GM23338 (cell line): ENCODE results near the gene KEL. TPM values are rescaled to one million over a fixed set of nuclear protein-coding genes. Genes with fewer than 3 reads are reported as not detected.

ENCODE experiments used
- ATAC-seq: fragments of 200-7000 bp; cut with Tn5 transposase; 3 replicates; pipeline ENCODE4 v1.9.1; 2020
- DNase-seq: peaks from one replicate; pipeline ENCODE4 v3.0.0-alpha.2; 2015; ENCODE audit warnings: low spot score
- H2AFZ ChIP-seq: fragments of 200-600 bp; sonication (generic); 2 replicates; pipeline ENCODE4 v1.8.0; 2016; ENCODE audit warnings: antibody characterized with exemption, mild to moderate bottlenecking, moderate library complexity
- H3F3A ChIP-seq: fragments of 200-600 bp; sonication (generic); replicated peaks from 2 replicates; pipeline ENCODE4 v1.8.0; 2017; ENCODE audit warnings: antibody characterized with exemption, mixed run types, low read depth
- H3K27ac ChIP-seq: fragments of 200-600 bp; sonication (generic); 2 replicates; pipeline ENCODE4 v1.6.1; 2016; ENCODE audit warnings: low read depth
- H3K27me3 ChIP-seq: fragments of 200-600 bp; sonication (generic); 2 replicates; pipeline ENCODE4 v1.8.0; 2016; ENCODE audit warnings: mild to moderate bottlenecking, mixed run types, moderate library complexity; ENCODE audit not compliant: insufficient read depth
- H3K36me3 ChIP-seq: fragments of 200-600 bp; sonication (generic); 2 replicates; pipeline ENCODE4 v1.8.0; 2016; ENCODE audit warnings: mild to moderate bottlenecking; ENCODE audit not compliant: insufficient read depth
- H3K4me1 ChIP-seq: fragments of 200-600 bp; sonication (generic); 2 replicates; pipeline ENCODE4 v1.8.0; 2016; ENCODE audit warnings: mild to moderate bottlenecking, moderate library complexity; ENCODE audit not compliant: insufficient read depth
- H3K4me2 ChIP-seq: fragments of 200-600 bp; sonication (generic); 2 replicates; pipeline ENCODE4 v1.7.1; 2017; ENCODE audit warnings: mixed run types
- H3K4me3 ChIP-seq: fragments of 200-600 bp; sonication (generic); 2 replicates; pipeline ENCODE4 v1.6.1; 2016; ENCODE audit warnings: mixed run types
- H3K79me2 ChIP-seq: fragments of 200-600 bp; sonication (generic); replicated peaks from 2 replicates; pipeline ENCODE4 v1.8.0; 2017; ENCODE audit warnings: mild to moderate bottlenecking; ENCODE audit not compliant: insufficient read depth
- H3K9me2 ChIP-seq: fragments of 200-600 bp; sonication (generic); 2 replicates; pipeline ENCODE4 v1.8.0; 2017; ENCODE audit not compliant: insufficient read depth
- H4K20me1 ChIP-seq: fragments of 200-600 bp; sonication (generic); replicated peaks from 2 replicates; pipeline ENCODE4 v1.8.0; 2017; ENCODE audit warnings: mild to moderate bottlenecking; ENCODE audit not compliant: insufficient read depth
- H3K27ac Mint-ChIP-seq: 2 replicates; pipeline ENCODE4 v1.8.0; 2020; ENCODE audit warnings: inconsistent platforms, mild to moderate bottlenecking, moderate library complexity, mixed read lengths
- H3K27me3 Mint-ChIP-seq: 3 replicates; pipeline ENCODE4 v1.8.0; 2022; ENCODE audit warnings: low read depth, mild to moderate bottlenecking, moderate library complexity, mixed read lengths, inconsistent platforms; ENCODE audit not compliant: insufficient read depth, poor library complexity
- H3K36me3 Mint-ChIP-seq: 3 replicates; pipeline ENCODE4 v1.8.0; 2021; ENCODE audit warnings: low read depth, mild to moderate bottlenecking, inconsistent platforms, moderate library complexity, mixed read lengths
- H3K4me1 Mint-ChIP-seq: 3 replicates; pipeline ENCODE4 v1.8.0; 2020; ENCODE audit warnings: mild to moderate bottlenecking, inconsistent platforms, mixed read lengths
- H3K4me3 Mint-ChIP-seq: 3 replicates; pipeline ENCODE4 v1.8.0; 2021; ENCODE audit warnings: moderate library complexity, mild to moderate bottlenecking, inconsistent platforms, mixed read lengths
- H3K9me3 Mint-ChIP-seq: 3 replicates; pipeline ENCODE4 v1.8.0; 2020; ENCODE audit warnings: moderate library complexity, mild to moderate bottlenecking, inconsistent platforms, mixed read lengths
- EZH2 ChIP-seq: fragments of 200-600 bp; sonication (generic); IDR thresholded peaks from one replicate; pipeline ENCODE4 v1.8.0; 2017; ENCODE audit warnings: antibody characterized with exemption, mild to moderate bottlenecking, low read depth; ENCODE audit not compliant: unreplicated experiment
- NANOG ChIP-seq: IDR thresholded peaks from 2 replicates; pipeline ENCODE4 v1.6.1; 2016; ENCODE audit warnings: antibody characterized with exemption, borderline replicate concordance
- POLR2AphosphoS5 ChIP-seq: IDR thresholded peaks from 2 replicates; pipeline ENCODE4 v1.6.1; 2016; ENCODE audit warnings: antibody characterized with exemption, low read depth
- STAT1 ChIP-seq: IDR thresholded peaks from one replicate; pipeline ENCODE4 v1.6.1; 2016; ENCODE audit warnings: antibody characterized with exemption; ENCODE audit not compliant: unreplicated experiment
- ZNF114 ChIP-seq: fragments of 250-450 bp; sonication (Bioruptor Pico); IDR thresholded peaks from 2 replicates; pipeline ENCODE4 v1.5.0; 2020; ENCODE audit warnings: mild to moderate bottlenecking, moderate library complexity
- polyA plus RNA-seq: library from polyadenylated mRNA; unstranded; fragments of >200 nt; fragmentation: Nextera tagmentation; extraction: Ambion mirVana; gene quantifications from 2 replicates; pipeline ENCODE4 v1.2.1, GENCODE V29; 2016
- total RNA-seq: library from RNA; depleted of rRNA; stranded (reverse); fragments of >200 nt; shearing (Covaris generic); gene quantifications from 2 replicates; pipeline ENCODE4 v1.2.3, GENCODE V29; 2014
- TF ChIP-seq, protein P1 (sequence below), 2 experiments: fragments of 200-600 bp in 1 of 2; sonication (generic) in 1 of 2; conservative IDR thresholded peaks; 2 replicates each; pipeline versions ENCODE4 v1.5.1 to v1.6.1; 2016 to 2017; ENCODE audit warnings: antibody characterized with exemption in 2 of 2, low read depth in 2 of 2, mild to moderate bottlenecking in 2 of 2, moderate library complexity in 1 of 2
- TF ChIP-seq, protein P2 (sequence below): fragments of 250-450 bp; sonication (Bioruptor Pico); IDR thresholded peaks from 2 replicates; pipeline ENCODE4 v1.5.0; 2020; ENCODE audit warnings: mild to moderate bottlenecking, moderate library complexity
- TF ChIP-seq, protein P3 (sequence below): IDR thresholded peaks from one replicate; pipeline ENCODE4 v1.6.1; 2018; ENCODE audit warnings: antibody characterized with exemption; ENCODE audit not compliant: unreplicated experiment

KEL gene
- total and polyA plus RNA-seq, 2 experiments from 2014 or later, result 1.2 to 3.6 TPM

DNA sequence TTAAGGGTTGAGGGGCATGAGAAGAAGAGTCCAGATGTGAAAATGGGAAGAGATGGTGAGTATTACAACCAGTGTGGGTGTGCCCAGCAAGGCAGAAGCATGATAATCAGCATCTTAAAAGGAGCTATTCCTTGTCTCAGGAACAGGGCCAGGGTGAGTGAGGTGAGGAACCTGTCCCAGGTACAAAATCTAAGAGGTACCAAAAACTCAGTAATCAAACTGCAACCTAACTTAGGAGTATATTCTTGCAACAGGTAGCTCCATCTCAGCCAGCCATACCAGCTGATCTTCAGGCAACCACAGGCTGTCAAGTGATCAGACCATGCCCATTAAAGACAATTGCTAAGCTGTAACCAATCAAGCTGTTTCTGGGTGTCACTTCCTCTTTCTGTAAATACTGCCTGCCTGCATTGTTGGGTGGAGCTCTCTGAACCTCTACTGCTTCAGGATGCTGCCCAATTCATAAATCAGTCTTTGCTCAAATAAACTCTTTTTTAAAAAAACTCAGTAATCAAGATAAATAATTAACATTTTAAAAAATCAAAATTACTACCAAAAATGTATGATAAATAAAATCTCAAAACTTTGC lies 7.4 kb downstream of the KEL start:
- no peak overlapping the region for H3K4me3 Mint-ChIP-seq
- H3K27me3 Mint-ChIP-seq, result peaks cover 6% of the 10 kb centered on the region
- peaks cover 27% of the 10 kb centered on the region for H3K4me1 ChIP-seq
- H3K27ac ChIP-seq, result no peak overlapping the region
- H3K27ac Mint-ChIP-seq, result no peak overlapping the region
- H2AFZ ChIP-seq, result no peak overlapping the region
- peaks cover 27% of the 10 kb centered on the region for H3K9me3 Mint-ChIP-seq
- no peaks in the 10 kb centered on the region; the same call in 1 of the 2 replicates for H3K36me3 ChIP-seq
- H3K4me3 ChIP-seq, result no peak overlapping the region
- peaks cover 26% of the 10 kb centered on the region for H3K4me1 Mint-ChIP-seq
- DNase-seq, result no peak
- no peaks in the 10 kb centered on the region for H3K79me2 ChIP-seq
- no peak for ATAC-seq
- H3F3A ChIP-seq, result no peaks in the 10 kb centered on the region
- H4K20me1 ChIP-seq, result no peaks in the 10 kb centered on the region
- TF ChIP-seq, protein P1, sequence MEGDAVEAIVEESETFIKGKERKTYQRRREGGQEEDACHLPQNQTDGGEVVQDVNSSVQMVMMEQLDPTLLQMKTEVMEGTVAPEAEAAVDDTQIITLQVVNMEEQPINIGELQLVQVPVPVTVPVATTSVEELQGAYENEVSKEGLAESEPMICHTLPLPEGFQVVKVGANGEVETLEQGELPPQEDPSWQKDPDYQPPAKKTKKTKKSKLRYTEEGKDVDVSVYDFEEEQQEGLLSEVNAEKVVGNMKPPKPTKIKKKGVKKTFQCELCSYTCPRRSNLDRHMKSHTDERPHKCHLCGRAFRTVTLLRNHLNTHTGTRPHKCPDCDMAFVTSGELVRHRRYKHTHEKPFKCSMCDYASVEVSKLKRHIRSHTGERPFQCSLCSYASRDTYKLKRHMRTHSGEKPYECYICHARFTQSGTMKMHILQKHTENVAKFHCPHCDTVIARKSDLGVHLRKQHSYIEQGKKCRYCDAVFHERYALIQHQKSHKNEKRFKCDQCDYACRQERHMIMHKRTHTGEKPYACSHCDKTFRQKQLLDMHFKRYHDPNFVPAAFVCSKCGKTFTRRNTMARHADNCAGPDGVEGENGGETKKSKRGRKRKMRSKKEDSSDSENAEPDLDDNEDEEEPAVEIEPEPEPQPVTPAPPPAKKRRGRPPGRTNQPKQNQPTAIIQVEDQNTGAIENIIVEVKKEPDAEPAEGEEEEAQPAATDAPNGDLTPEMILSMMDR (conservative IDR thresholded peaks at IDR 0.05; ENCODE audit: low read depth in 2 of 2), result no peak
- TF ChIP-seq, protein P2, sequence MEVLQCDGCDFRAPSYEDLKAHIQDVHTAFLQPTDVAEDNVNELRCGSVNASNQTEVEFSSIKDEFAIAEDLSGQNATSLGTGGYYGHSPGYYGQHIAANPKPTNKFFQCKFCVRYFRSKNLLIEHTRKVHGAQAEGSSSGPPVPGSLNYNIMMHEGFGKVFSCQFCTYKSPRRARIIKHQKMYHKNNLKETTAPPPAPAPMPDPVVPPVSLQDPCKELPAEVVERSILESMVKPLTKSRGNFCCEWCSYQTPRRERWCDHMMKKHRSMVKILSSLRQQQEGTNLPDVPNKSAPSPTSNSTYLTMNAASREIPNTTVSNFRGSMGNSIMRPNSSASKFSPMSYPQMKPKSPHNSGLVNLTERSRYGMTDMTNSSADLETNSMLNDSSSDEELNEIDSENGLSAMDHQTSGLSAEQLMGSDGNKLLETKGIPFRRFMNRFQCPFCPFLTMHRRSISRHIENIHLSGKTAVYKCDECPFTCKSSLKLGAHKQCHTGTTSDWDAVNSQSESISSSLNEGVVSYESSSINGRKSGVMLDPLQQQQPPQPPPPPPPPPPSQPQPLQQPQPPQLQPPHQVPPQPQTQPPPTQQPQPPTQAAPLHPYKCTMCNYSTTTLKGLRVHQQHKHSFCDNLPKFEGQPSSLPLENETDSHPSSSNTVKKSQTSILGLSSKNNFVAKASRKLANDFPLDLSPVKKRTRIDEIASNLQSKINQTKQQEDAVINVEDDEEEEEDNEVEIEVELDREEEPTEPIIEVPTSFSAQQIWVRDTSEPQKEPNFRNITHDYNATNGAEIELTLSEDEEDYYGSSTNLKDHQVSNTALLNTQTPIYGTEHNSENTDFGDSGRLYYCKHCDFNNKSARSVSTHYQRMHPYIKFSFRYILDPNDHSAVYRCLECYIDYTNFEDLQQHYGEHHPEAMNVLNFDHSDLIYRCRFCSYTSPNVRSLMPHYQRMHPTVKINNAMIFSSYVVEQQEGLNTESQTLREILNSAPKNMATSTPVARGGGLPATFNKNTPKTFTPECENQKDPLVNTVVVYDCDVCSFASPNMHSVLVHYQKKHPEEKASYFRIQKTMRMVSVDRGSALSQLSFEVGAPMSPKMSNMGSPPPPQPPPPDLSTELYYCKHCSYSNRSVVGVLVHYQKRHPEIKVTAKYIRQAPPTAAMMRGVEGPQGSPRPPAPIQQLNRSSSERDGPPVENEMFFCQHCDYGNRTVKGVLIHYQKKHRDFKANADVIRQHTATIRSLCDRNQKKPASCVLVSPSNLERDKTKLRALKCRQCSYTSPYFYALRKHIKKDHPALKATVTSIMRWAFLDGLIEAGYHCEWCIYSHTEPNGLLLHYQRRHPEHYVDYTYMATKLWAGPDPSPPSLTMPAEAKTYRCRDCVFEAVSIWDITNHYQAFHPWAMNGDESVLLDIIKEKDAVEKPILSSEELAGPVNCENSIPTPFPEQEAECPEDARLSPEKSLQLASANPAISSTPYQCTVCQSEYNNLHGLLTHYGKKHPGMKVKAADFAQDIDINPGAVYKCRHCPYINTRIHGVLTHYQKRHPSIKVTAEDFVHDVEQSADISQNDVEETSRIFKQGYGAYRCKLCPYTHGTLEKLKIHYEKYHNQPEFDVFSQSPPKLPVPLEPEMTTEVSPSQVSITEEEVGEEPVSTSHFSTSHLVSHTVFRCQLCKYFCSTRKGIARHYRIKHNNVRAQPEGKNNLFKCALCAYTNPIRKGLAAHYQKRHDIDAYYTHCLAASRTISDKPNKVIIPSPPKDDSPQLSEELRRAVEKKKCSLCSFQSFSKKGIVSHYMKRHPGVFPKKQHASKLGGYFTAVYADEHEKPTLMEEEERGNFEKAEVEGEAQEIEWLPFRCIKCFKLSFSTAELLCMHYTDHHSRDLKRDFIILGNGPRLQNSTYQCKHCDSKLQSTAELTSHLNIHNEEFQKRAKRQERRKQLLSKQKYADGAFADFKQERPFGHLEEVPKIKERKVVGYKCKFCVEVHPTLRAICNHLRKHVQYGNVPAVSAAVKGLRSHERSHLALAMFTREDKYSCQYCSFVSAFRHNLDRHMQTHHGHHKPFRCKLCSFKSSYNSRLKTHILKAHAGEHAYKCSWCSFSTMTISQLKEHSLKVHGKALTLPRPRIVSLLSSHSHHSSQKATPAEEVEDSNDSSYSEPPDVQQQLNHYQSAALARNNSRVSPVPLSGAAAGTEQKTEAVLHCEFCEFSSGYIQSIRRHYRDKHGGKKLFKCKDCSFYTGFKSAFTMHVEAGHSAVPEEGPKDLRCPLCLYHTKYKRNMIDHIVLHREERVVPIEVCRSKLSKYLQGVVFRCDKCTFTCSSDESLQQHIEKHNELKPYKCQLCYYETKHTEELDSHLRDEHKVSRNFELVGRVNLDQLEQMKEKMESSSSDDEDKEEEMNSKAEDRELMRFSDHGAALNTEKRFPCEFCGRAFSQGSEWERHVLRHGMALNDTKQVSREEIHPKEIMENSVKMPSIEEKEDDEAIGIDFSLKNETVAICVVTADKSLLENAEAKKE (CRISPR knock-in tag), result no peak
- no peak for TF ChIP-seq EZH2
- no peak for TF ChIP-seq STAT1
- no peak for TF ChIP-seq ZNF114
- TF ChIP-seq, protein P3, sequence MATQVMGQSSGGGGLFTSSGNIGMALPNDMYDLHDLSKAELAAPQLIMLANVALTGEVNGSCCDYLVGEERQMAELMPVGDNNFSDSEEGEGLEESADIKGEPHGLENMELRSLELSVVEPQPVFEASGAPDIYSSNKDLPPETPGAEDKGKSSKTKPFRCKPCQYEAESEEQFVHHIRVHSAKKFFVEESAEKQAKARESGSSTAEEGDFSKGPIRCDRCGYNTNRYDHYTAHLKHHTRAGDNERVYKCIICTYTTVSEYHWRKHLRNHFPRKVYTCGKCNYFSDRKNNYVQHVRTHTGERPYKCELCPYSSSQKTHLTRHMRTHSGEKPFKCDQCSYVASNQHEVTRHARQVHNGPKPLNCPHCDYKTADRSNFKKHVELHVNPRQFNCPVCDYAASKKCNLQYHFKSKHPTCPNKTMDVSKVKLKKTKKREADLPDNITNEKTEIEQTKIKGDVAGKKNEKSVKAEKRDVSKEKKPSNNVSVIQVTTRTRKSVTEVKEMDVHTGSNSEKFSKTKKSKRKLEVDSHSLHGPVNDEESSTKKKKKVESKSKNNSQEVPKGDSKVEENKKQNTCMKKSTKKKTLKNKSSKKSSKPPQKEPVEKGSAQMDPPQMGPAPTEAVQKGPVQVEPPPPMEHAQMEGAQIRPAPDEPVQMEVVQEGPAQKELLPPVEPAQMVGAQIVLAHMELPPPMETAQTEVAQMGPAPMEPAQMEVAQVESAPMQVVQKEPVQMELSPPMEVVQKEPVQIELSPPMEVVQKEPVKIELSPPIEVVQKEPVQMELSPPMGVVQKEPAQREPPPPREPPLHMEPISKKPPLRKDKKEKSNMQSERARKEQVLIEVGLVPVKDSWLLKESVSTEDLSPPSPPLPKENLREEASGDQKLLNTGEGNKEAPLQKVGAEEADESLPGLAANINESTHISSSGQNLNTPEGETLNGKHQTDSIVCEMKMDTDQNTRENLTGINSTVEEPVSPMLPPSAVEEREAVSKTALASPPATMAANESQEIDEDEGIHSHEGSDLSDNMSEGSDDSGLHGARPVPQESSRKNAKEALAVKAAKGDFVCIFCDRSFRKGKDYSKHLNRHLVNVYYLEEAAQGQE, result no peak
- TF ChIP-seq NANOG, result no peak
- TF ChIP-seq POLR2AphosphoS5, result no peak
- peaks cover 29% of the 10 kb centered on the region for H3K36me3 Mint-ChIP-seq
- H3K4me2 ChIP-seq, result no peak overlapping the region
- no peaks in the 10 kb centered on the region for H3K27me3 ChIP-seq
- H3K9me2 ChIP-seq, result peaks cover 12% of the 10 kb centered on the region; the same call in 1 of the 2 replicates
